Fibroblast of villous mesenchyme (primary cell): ENCODE results near the gene LUZP1. TPM values are rescaled to one million over a fixed set of nuclear protein-coding genes. Genes with fewer than 3 reads are reported as not detected.
A peak's percentile ranks its signal among the peaks of the same experiment; 100 is the strongest.

Experiments used
- DNase-seq: peaks from one replicate; pipeline ENCODE4 v3.0.0-alpha.2; 2010; ENCODE audit warnings: low read depth
- H3K4me3 ChIP-seq: 2 replicates; pipeline ENCODE4 v1.5.1; 2011; ENCODE audit warnings: low read depth, mild to moderate bottlenecking, low read length
- total RNA-seq: library from RNA; depleted of rRNA; stranded (reverse); fragments of >200 nt; gene quantifications from 2 replicates; pipeline ENCODE4 v1.2.3, GENCODE V29; 2012
- TF ChIP-seq, protein P1 (sequence below): IDR thresholded peaks from 2 replicates; pipeline ENCODE4 v1.5.1; 2012; ENCODE audit warnings: low read depth, mild to moderate bottlenecking, low read length; ENCODE audit not compliant: insufficient read depth

Gene LUZP1
- total RNA-seq, 1 donor, result 55.3 TPM

DNA sequence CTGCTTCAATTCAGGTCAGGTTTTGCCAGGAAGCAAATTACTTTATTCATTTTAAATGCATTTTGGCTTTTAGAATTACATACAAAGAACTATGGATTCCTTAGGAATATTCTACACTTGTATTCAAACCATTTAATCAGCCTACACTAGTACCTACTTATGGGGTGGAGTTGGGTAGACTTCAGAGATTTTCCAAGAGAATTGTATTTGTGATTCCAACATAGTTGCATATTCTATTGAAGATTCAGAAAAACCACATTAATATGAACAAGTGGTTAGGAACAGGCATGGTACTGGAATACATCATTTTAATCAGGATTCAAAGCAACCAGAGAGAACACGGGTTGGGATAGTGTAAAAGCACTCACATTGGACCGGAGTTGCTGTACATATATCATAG, 33.4 kb downstream of the LUZP1 start:
- no peak overlapping the region for H3K4me3 ChIP-seq
- TF ChIP-seq, protein P1, sequence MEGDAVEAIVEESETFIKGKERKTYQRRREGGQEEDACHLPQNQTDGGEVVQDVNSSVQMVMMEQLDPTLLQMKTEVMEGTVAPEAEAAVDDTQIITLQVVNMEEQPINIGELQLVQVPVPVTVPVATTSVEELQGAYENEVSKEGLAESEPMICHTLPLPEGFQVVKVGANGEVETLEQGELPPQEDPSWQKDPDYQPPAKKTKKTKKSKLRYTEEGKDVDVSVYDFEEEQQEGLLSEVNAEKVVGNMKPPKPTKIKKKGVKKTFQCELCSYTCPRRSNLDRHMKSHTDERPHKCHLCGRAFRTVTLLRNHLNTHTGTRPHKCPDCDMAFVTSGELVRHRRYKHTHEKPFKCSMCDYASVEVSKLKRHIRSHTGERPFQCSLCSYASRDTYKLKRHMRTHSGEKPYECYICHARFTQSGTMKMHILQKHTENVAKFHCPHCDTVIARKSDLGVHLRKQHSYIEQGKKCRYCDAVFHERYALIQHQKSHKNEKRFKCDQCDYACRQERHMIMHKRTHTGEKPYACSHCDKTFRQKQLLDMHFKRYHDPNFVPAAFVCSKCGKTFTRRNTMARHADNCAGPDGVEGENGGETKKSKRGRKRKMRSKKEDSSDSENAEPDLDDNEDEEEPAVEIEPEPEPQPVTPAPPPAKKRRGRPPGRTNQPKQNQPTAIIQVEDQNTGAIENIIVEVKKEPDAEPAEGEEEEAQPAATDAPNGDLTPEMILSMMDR, result no peak
- DNase-seq, result no peak

GRCh38 chr1:23134055-23134454, 34.6 kb downstream of the LUZP1 start:
- TF ChIP-seq, protein P1, result no peak
- DNase-seq, result no peak
- H3K4me3 ChIP-seq, result no peak overlapping the region

GRCh38 chr1:23133587-23133986, 35.1 kb downstream of the LUZP1 start:
- no peak for DNase-seq
- TF ChIP-seq, protein P1, result no peak
- no peak overlapping the region for H3K4me3 ChIP-seq

DNA sequence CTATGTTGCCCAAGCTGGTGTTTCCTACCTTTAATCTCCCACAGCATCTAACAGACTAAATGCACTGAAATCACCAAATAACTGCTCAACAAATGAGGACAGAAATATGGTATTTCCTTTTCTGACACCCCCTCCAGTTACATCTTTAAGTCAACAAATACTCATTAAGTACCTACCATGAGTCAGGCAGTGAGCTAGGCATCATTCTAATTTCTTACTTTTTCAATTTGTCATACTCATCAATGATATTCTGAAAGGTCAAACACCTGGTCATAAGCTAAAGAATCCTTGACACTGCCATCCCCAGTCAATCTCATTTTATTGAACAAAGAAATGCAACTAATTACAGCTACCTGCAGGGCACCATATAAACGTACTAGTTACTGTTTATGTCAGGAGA, 36.6 kb downstream of the LUZP1 start:
- TF ChIP-seq, protein P1, result no peak
- DNase-seq, result no peak
- no peak overlapping the region for H3K4me3 ChIP-seq

DNA sequence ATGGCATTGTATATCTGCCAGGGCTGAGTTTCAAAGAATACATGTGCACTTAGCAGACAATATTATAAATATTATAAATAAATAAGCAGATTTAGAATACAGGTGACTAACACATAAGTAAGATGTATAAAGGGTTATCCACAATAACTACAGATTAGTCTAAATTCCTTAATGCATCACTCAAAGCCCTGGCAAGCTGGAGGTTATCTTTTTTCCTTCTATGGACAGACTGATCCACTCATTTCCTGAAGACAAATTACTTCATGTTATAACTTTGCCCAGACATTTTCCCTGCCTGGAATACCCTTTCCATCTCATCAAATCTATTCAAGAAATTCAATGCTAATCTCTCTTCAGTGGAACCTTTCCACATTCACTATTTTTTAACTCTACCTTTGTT, 38.8 kb downstream of the LUZP1 start:
- DNase-seq, result no peak

DNA sequence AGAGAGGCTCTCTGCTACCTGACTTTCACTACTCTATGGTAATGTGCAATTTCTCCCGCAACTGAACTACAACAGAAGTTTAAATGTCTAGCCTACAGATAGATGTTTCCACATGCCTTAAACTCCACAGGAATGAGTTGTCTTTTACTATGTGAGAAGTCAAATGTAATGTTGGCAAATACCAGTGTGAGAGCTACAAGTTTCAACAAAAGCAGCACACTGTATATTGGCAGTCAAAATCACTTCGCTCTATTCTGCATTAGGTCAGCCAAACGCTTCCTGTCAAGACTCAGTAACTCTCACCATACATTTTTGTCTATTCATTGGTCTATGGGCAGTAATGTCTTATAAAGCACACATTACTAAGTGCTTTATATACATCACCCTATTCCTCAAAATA, 41.9 kb downstream of the LUZP1 start:
- DNase-seq, result peak; percentile 59

More for the DNA sequence above, 38.8 kb downstream of the LUZP1 start:
- TF ChIP-seq, protein P1, result no peak
- no peak overlapping the region for H3K4me3 ChIP-seq

DNA sequence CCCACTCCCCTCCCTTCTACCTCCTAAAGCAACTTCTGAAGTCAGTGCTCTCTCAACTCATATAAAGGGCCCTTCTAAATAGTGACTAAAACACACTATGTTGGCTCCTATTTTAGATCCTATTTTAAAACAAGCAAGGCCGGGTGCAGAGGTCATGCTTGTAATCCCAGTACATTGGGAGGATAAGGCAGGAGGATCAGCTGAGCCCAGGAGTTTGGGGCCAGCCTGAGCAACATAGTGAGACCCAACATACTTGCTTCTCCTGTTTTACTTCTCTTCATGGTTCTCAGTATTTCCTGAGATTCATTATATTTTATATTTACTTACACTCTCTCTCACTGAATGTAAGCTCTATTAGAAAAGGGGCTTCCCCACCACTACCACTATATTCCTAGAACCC, 42.5 kb downstream of the LUZP1 start:
- TF ChIP-seq, protein P1, result no peak
- H3K4me3 ChIP-seq, result no peak overlapping the region
- DNase-seq, result no peak

More for the DNA sequence above, 41.9 kb downstream of the LUZP1 start:
- TF ChIP-seq, protein P1, result no peak
- no peak overlapping the region for H3K4me3 ChIP-seq
